Measurements from ENCODE around the gene ALOXE3. TPM values are rescaled to one million over a fixed set of nuclear protein-coding genes. Genes with fewer than 3 reads are reported as not detected.

ALOXE3 gene
- not detected for total RNA-seq
- long read RNA-seq, result 0 reads

GRCh38 chr17:8117980-8118768 lies at the start of gene ALOXE3:
Gene ALOXE3 (minus strand): TSS chr17:8118514. CDS start chr17:8117990, 524 bp downstream.
- DNase-seq (peak in 1 of 2 donors; percentile 37), ATAC-seq (peak; percentile 43)
- intact Hi-C loops (cut with DNase I, micrococcal nuclease), result no loop called here

GRCh38 chr17:8167526-8167925 lies 49.2 kb upstream of the ALOXE3 start:
- no peak for DNase-seq
- intact Hi-C loops (cut with DNase I, micrococcal nuclease), result no loop called here
- ATAC-seq, result no peak

GRCh38 chr17:8166731-8167130 lies 48.4 kb upstream of the ALOXE3 start:
- DNase-seq (no peak), ATAC-seq (no peak)
- intact Hi-C loops (cut with DNase I, micrococcal nuclease), result no loop called here

GRCh38 chr17:8164815-8165131 lies 46.5 kb upstream of the ALOXE3 start:
- ATAC-seq, result no peak
- intact Hi-C loops (cut with DNase I, micrococcal nuclease), result no loop called here
- no peak for DNase-seq

- peak; percentile 85 to 88 for DNase-seq
- intact Hi-C loops (cut with DNase I, micrococcal nuclease), result no loop called here
- ATAC-seq, result peak; percentile 66
Observed at GRCh38 chr17:8163978-8164814, 45.9 kb upstream of the ALOXE3 start.

- intact Hi-C loops (cut with DNase I, micrococcal nuclease), result no loop called here
- DNase-seq (peak in 1 of 2 donors; percentile 43), ATAC-seq (peak; percentile 3)
Observed at GRCh38 chr17:8162997-8163977, 45.0 kb upstream of the ALOXE3 start.

GRCh38 chr17:8162233-8162996 lies 44.1 kb upstream of the ALOXE3 start, which contains the start of gene VAMP2:
Gene VAMP2 (minus strand): TSS chr17:8162948. CDS start chr17:8162879, 69 bp downstream.
- peak; percentile 63 for ATAC-seq
- intact Hi-C loops (cut with DNase I, micrococcal nuclease), result no loop called here

GRCh38 chr17:8161289-8162232 lies 43.2 kb upstream of the ALOXE3 start:
- intact Hi-C loops (cut with DNase I, micrococcal nuclease), result no loop called here
- DNase-seq (no peak), ATAC-seq (no peak)

More at GRCh38 chr17:8162233-8162996, 44.1 kb upstream of the ALOXE3 start, which contains the start of gene VAMP2:
- DNase-seq, result peak; percentile 70 to 88

- ATAC-seq, result no peak
- no peak for DNase-seq
- intact Hi-C loops (cut with DNase I, micrococcal nuclease), result no loop called here
Observed at GRCh38 chr17:8160741-8161221, 42.5 kb upstream of the ALOXE3 start.

- intact Hi-C loops (cut with DNase I, micrococcal nuclease), result no loop called here
- DNase-seq (no peak), ATAC-seq (no peak)
Observed at GRCh38 chr17:8160224-8160577, 41.9 kb upstream of the ALOXE3 start.

GRCh38 chr17:8159459-8160223 lies 41.3 kb upstream of the ALOXE3 start:
- DNase-seq (no peak), ATAC-seq (no peak)
- intact Hi-C loops (cut with DNase I, micrococcal nuclease), result no loop called here

GRCh38 chr17:8159032-8159400 lies 40.7 kb upstream of the ALOXE3 start:
- ATAC-seq (no peak), DNase-seq (no peak)
- intact Hi-C loops (cut with DNase I, micrococcal nuclease), result no loop called here

GRCh38 chr17:8158267-8159031 lies 40.1 kb upstream of the ALOXE3 start:
- intact Hi-C loops (cut with DNase I, micrococcal nuclease), result no loop called here
- peak; percentile 17 for ATAC-seq
- DNase-seq, result peak; percentile 91 to 96

- intact Hi-C loops (cut with DNase I, micrococcal nuclease), result no loop called here
- DNase-seq, result peak; percentile 100
- ATAC-seq, result peak; percentile 63
Observed at GRCh38 chr17:8156246-8156992, 38.1 kb upstream of the ALOXE3 start.

GRCh38 chr17:8155996-8156245 lies 37.6 kb upstream of the ALOXE3 start:
- ATAC-seq, result no peak
- no peak for DNase-seq
- intact Hi-C loops (cut with DNase I, micrococcal nuclease), result no loop called here

Data from left colon (tissue), 2 donors.